GM13977 (cell line): Measurements from ENCODE around the gene ZC3H12A.

Experiments
- DNase-seq: peaks from one replicate; pipeline ENCODE4 v3.0.0; 2012; ENCODE audit warnings: low spot score
- CTCF ChIP-seq: IDR thresholded peaks from 2 replicates; pipeline ENCODE4 v1.5.1; 2012; ENCODE audit warnings: mild to moderate bottlenecking, control low read depth; ENCODE audit not compliant: insufficient read depth; ENCODE audit errors: extremely low read depth, missing control alignments
- in situ Hi-C: fragments of 300-500 bp; cut with MboI; formaldehyde crosslinking; loops from one replicate; pipeline ENCODE4 v1.12.0; 2022; ENCODE audit warnings: low sequenced_read_pairs, low pct_unique_long_range_greater_than_20kb, mixed read lengths, inconsistent platforms; ENCODE audit not compliant: unreplicated experiment

Gene ZC3H12A

DNA sequence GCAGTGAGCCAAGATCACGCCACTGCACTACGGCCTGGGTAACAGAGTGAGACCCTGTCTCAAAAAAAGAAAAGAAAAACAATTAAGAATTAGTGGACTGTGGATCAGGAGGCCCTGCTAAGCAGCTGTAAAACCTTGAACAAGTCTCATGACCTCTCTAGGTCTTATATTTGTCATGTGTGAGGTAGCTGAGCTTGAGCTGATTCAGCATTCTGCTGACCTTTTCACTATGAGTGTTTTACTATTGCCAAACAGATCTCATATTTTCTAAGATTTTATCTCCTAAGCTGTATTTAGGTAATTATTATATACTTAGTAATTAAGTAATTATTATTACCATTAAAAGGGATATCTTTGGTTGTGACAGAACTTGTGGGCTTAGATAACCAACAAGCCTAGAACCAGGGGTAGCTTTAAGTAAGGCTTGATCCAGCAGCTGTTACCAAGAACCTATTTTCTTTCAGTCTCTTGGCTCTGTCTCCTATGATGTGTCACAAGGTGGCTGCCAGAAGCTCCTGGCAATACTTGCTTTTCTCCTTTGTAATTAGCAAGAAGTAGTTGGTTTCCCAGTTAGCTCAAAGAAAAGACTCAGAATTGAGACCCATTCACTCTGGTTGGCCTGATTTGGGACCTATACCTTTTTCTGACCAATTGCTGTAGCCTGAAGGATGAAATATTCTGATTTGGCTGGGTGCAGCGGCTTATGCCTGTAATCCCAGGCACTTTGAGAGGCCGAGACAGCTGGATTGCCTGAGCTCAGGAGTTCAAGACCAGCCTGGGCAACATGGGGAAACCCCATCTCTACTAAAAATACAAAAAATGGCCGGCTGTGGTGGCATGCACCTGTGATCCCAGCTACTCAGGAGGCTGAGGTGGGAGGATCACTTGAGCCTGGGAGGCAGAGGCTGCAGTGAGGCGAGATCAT, 8.5 kb upstream of the ZC3H12A start:
- in situ Hi-C loops: no loop called here
- TF ChIP-seq CTCF: no peak
- DNase-seq: no peak

DNA sequence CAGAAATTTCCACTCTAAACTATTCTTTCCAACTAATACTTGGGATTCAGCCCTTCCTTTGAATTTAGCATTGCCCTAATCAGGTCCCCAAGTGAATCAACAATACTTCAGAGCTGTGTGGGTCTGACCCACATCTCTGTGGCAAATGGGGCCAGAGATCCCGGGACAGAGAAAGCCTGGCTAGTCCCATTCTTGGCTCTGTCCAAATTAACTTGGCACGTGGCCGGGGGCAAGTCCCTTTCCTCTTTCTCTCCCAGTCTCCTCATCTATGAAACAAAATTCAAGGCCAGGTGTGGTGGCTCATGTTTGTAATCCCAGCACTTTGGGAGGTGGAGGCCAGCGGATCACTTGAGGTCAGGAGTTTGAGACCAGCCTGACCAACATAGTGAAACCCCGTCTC, 6.3 kb upstream of the ZC3H12A start:
- no peak for TF ChIP-seq CTCF
- no peak for DNase-seq
- in situ Hi-C loops: no loop called here

DNA sequence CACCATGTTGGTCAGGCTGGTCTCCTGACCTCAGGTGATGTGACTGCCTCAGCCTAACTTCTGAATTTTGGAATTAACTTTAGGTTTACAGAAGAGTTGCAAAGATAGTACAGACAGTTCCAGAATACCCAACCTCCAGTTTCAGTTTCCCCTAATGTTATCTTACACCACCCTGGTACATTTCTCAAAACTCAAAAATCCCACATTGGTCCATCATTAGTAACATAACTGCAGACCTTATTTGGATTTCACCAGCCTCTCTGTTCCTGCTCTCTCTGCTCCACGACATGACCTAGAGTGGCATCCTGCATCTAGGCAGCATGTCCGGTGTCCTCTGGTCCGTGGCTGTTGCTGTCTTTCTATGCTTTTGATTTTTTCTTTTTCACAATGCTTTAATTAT, 5.0 kb upstream of the ZC3H12A start:
- TF ChIP-seq CTCF: no peak
- in situ Hi-C loops: no loop called here
- DNase-seq: no peak

DNA sequence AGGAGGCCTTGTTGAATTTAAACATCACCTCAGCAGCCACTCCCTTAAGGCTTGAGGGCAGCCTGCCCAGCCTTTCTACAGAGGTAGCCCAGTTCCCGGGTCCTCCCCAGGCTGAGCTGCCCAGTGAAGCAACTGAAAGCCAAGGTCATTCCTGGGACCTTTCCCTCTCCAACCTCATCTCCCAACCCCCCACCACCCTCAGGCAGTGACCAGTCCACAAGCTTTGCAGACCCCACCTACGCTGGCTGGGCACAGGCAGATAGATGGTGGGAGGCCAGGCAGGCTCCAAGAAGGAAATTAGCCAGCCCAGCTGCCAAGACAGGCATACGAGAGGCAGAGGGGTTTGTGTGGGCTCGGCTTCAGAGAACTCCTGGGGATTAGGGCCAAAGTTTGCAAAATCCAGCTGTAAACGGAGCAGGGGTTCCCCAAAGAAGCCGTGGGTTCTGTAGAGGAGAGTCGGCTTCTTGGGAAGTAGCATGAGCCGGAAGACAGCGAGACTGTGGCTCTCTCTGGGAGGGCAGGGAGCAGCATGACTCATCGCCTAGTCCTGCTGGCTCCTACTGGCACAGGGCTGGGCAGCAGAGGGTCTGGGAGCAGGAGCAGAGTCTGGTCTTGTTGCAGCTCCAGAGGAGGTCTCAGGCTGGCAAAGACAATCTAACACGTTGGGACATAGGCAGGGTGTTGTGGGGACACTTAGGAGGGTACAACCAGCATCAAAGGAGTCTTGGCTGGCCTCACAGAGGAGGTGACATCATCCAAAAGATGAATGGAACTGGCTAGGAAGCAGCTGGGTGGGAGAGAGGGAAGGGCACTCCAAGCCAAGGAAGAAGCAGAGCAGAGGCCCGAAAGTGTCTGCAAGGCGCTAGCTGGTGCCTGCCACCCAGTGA, 2.8 kb upstream of the ZC3H12A start:
- DNase-seq: no peak
- in situ Hi-C loops: no loop called here
- TF ChIP-seq CTCF: no peak

GRCh38 chr1:37472281-37472680, 2.1 kb upstream of the ZC3H12A start:
- no peak for DNase-seq

More at GRCh38 chr1:37472281-37472680, 2.1 kb upstream of the ZC3H12A start:
- in situ Hi-C loops: no loop called here
- TF ChIP-seq CTCF: no peak
